Osteoblast (primary cell): ENCODE measurements around the gene TIAM2. TPM values are rescaled to one million over a fixed set of nuclear protein-coding genes. Genes with fewer than 3 reads are reported as not detected.

ENCODE experiments used
- DNase-seq: peaks from one replicate; pipeline ENCODE4 v3.0.0; 2011; ENCODE audit warnings: low spot score, mixed read lengths; ENCODE audit not compliant: insufficient read length; ENCODE audit errors: missing footprints
- H2AFZ ChIP-seq: 2 replicates; pipeline ENCODE4 v1.6.0; 2011; ENCODE audit warnings: mild to moderate bottlenecking, low read length
- H3K27ac ChIP-seq: 2 replicates; pipeline ENCODE4 v1.5.1; 2011; ENCODE audit warnings: mild to moderate bottlenecking, low read depth, low read length, moderate library complexity
- H3K27me3 ChIP-seq: 2 replicates; pipeline ENCODE4 v1.6.0; 2012; ENCODE audit warnings: mild to moderate bottlenecking, control low read depth, inconsistent platforms, low read length, moderate library complexity; ENCODE audit not compliant: insufficient read depth
- H3K36me3 ChIP-seq: 2 replicates; pipeline ENCODE4 v1.5.1; 2011; ENCODE audit warnings: mild to moderate bottlenecking, low read length, control low read depth, moderate library complexity; ENCODE audit not compliant: insufficient read depth
- H3K4me1 ChIP-seq: 2 replicates; pipeline ENCODE4 v1.5.1; 2011; ENCODE audit warnings: mild to moderate bottlenecking, low read length, control low read depth, moderate library complexity; ENCODE audit not compliant: insufficient read depth
- H3K4me2 ChIP-seq: 2 replicates; pipeline ENCODE4 v1.6.0; 2011; ENCODE audit warnings: mild to moderate bottlenecking, low read length; ENCODE audit not compliant: insufficient read depth
- H3K4me3 ChIP-seq: fragments of 200-600 bp; sonication (generic); 3 replicates; pipeline ENCODE4 v1.5.1; 2012; ENCODE audit warnings: mild to moderate bottlenecking, low read length, inconsistent platforms; ENCODE audit not compliant: insufficient read depth
- H3K79me2 ChIP-seq: 2 replicates; pipeline ENCODE4 v1.6.0; 2012; ENCODE audit warnings: mild to moderate bottlenecking, low read length, control low read depth, inconsistent platforms; ENCODE audit not compliant: insufficient read depth
- H3K9me3 ChIP-seq: 2 replicates; pipeline ENCODE4 v1.5.1; 2011; ENCODE audit warnings: low read depth, low read length, control low read depth
- H4K20me1 ChIP-seq: 2 replicates; pipeline ENCODE4 v1.6.0; 2012; ENCODE audit warnings: mild to moderate bottlenecking, low read length, control low read depth; ENCODE audit not compliant: insufficient read depth
- total RNA-seq: library from RNA; depleted of rRNA; stranded (reverse); fragments of >200 nt; gene quantifications from 2 replicates; pipeline ENCODE4 v1.2.3, GENCODE V29; 2012
- TF ChIP-seq, protein P1 (sequence below): IDR thresholded peaks from 2 replicates; pipeline ENCODE4 v1.5.1; 2011; ENCODE audit warnings: mild to moderate bottlenecking, low read depth, low read length, moderate library complexity; ENCODE audit errors: extremely low read depth

TIAM2 gene
- total RNA-seq, 1 donor, result 31.8 TPM

DNA sequence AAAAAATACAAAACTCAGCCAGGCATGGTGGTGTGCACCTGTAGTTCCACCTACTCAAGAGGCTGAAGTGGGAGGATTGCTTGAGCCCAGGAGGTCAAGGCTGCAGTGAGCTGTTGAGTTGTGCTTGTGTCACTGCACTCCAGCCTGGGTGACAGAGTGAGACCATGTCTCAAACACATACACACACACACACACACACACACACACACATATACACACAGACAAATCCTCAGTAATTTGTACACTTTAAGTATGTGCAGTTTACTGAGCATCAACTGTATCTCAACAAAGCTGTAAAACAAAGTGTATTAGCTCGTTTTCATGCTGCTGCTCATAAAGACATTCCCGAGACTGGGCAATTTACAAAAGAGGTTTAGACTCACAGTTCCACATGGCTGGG lies 311.8 kb downstream of the TIAM2 start:
- no peaks in the 10 kb centered on the region for H3K27me3 ChIP-seq
- H2AFZ ChIP-seq, result no peak overlapping the region
- peaks cover 27% of the 10 kb centered on the region for H3K79me2 ChIP-seq
- no peak for DNase-seq
- no peak overlapping the region for H3K27ac ChIP-seq
- TF ChIP-seq, protein P1, sequence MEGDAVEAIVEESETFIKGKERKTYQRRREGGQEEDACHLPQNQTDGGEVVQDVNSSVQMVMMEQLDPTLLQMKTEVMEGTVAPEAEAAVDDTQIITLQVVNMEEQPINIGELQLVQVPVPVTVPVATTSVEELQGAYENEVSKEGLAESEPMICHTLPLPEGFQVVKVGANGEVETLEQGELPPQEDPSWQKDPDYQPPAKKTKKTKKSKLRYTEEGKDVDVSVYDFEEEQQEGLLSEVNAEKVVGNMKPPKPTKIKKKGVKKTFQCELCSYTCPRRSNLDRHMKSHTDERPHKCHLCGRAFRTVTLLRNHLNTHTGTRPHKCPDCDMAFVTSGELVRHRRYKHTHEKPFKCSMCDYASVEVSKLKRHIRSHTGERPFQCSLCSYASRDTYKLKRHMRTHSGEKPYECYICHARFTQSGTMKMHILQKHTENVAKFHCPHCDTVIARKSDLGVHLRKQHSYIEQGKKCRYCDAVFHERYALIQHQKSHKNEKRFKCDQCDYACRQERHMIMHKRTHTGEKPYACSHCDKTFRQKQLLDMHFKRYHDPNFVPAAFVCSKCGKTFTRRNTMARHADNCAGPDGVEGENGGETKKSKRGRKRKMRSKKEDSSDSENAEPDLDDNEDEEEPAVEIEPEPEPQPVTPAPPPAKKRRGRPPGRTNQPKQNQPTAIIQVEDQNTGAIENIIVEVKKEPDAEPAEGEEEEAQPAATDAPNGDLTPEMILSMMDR, result no peak
- H3K4me2 ChIP-seq, result no peak overlapping the region
- peaks cover 32% of the 10 kb centered on the region for H3K36me3 ChIP-seq
- no peak overlapping the region for H3K4me3 ChIP-seq
- peaks cover 4% of the 10 kb centered on the region for H3K4me1 ChIP-seq
- H4K20me1 ChIP-seq, result no peaks in the 10 kb centered on the region
- no peaks in the 10 kb centered on the region for H3K9me3 ChIP-seq
